Activated naive CD8-positive, alpha-beta T cell treated with anti-CD3 and anti-CD28 coated beads for 36 hours (primary cell): ENCODE data around the gene ISL2. TPM values are rescaled to one million over a fixed set of nuclear protein-coding genes. Genes with fewer than 3 reads are reported as not detected.
A peak's percentile ranks its signal among the peaks of the same experiment; 100 is the strongest.
"Not testable (repeated sequence)": the region's sequence is repeated elsewhere in the genome, so short reads cannot be mapped to it uniquely, and the experiment has no call there.

Source experiments
- DNase-seq: peaks from one replicate; pipeline ENCODE4 v3.0.0; 2021
- H3K27ac Mint-ChIP-seq: one replicate; pipeline ENCODE4 v1.8.0; 2022; ENCODE audit warnings: mild to moderate bottlenecking, moderate library complexity, mixed read lengths
- H3K27me3 Mint-ChIP-seq: one replicate; pipeline ENCODE4 v1.8.0; 2022; ENCODE audit warnings: mild to moderate bottlenecking, mixed read lengths
- H3K36me3 Mint-ChIP-seq: one replicate; pipeline ENCODE4 v1.8.0; 2021; ENCODE audit warnings: mild to moderate bottlenecking, mixed read lengths
- H3K4me1 Mint-ChIP-seq: one replicate; pipeline ENCODE4 v1.8.0; 2021; ENCODE audit warnings: mixed read lengths
- H3K4me3 Mint-ChIP-seq: one replicate; pipeline ENCODE4 v1.8.0; 2022; ENCODE audit warnings: mild to moderate bottlenecking, moderate library complexity, mixed read lengths
- H3K9me3 Mint-ChIP-seq: one replicate; pipeline ENCODE4 v1.8.0; 2022; ENCODE audit warnings: mixed read lengths
- total RNA-seq, 2 experiments: library from RNA; stranded (reverse); gene quantifications; one replicate each; pipeline ENCODE4 v1.2.3, GENCODE V29; 2021

Gene ISL2
- under 1 TPM in 1 of 2 experiments, not detected in 1; 0.22 TPM for total RNA-seq

- peak within 1 kb of the TSS; percentile 73 for H3K4me3 Mint-ChIP-seq
- peaks cover 87% of the 10 kb centered on the region for H3K27me3 Mint-ChIP-seq
- no peaks in the 10 kb centered on the region for H3K9me3 Mint-ChIP-seq
- H3K36me3 Mint-ChIP-seq: no peaks in the 10 kb centered on the region
- peak; percentile 80 for DNase-seq
- peaks cover 39% of the 10 kb centered on the region for H3K4me1 Mint-ChIP-seq
- H3K27ac Mint-ChIP-seq: peak within 1 kb of the TSS; percentile 4
These were observed at the start of gene ISL2 for GRCh38 chr15:76336254-76337058. Gene ISL2 (plus strand): TSS chr15:76336773. CDS start chr15:76336884, 111 bp downstream.

- H3K27me3 Mint-ChIP-seq: no peaks in the 10 kb centered on the region
- H3K36me3 Mint-ChIP-seq: peaks cover 28% of the 10 kb centered on the region
- no peaks in the 10 kb centered on the region for H3K9me3 Mint-ChIP-seq
- peaks cover 35% of the 10 kb centered on the region for H3K4me1 Mint-ChIP-seq
- no peak overlapping the region for H3K4me3 Mint-ChIP-seq
- H3K27ac Mint-ChIP-seq: no peak overlapping the region
- no peak for DNase-seq
These were observed 47.0 kb upstream of the ISL2 start for GRCh38 chr15:76289582-76289981.

- Mint-ChIP-seq H3K27ac (peak overlapping the region; percentile 39), H3K36me3 (peaks cover 15% of the 10 kb centered on the region), H3K9me3 (no peaks in the 10 kb centered on the region), H3K27me3 (no peaks in the 10 kb centered on the region), H3K4me3 (no peak overlapping the region), H3K4me1 (peaks cover 28% of the 10 kb centered on the region)
- no peak for DNase-seq
These were observed 43.2 kb upstream of the ISL2 start for GRCh38 chr15:76293361-76293760.

- not testable (repeated sequence) for H3K9me3 Mint-ChIP-seq, H3K4me3 Mint-ChIP-seq, H3K27ac Mint-ChIP-seq, H3K27me3 Mint-ChIP-seq, DNase-seq
- Mint-ChIP-seq H3K36me3 (peaks cover 15% of the 10 kb centered on the region), H3K4me1 (peaks cover 31% of the 10 kb centered on the region)
These were observed 42.1 kb upstream of the ISL2 start for GRCh38 chr15:76294463-76294862.

GRCh38 chr15:76296849-76297248 lies 39.7 kb upstream of the ISL2 start:
- DNase-seq: no peak
- H3K9me3 Mint-ChIP-seq: no peaks in the 10 kb centered on the region
- peaks cover 6% of the 10 kb centered on the region for H3K36me3 Mint-ChIP-seq
- H3K27ac Mint-ChIP-seq: no peak overlapping the region
- no peaks in the 10 kb centered on the region for H3K27me3 Mint-ChIP-seq
- H3K4me3 Mint-ChIP-seq: no peak overlapping the region
- peaks cover 29% of the 10 kb centered on the region for H3K4me1 Mint-ChIP-seq

GRCh38 chr15:76297951-76298350 lies 38.6 kb upstream of the ISL2 start:
- not testable (repeated sequence) for H3K36me3 Mint-ChIP-seq, H3K27me3 Mint-ChIP-seq, DNase-seq, H3K9me3 Mint-ChIP-seq, H3K4me3 Mint-ChIP-seq, H3K27ac Mint-ChIP-seq
- peaks cover 30% of the 10 kb centered on the region for H3K4me1 Mint-ChIP-seq

- H3K36me3 Mint-ChIP-seq: peaks cover 8% of the 10 kb centered on the region
- H3K4me3 Mint-ChIP-seq: no peak overlapping the region
- no peaks in the 10 kb centered on the region for H3K9me3 Mint-ChIP-seq
- no peak overlapping the region for H3K27ac Mint-ChIP-seq
- H3K27me3 Mint-ChIP-seq: no peaks in the 10 kb centered on the region
- no peak for DNase-seq
- peaks cover 25% of the 10 kb centered on the region for H3K4me1 Mint-ChIP-seq
These were observed 37.6 kb upstream of the ISL2 start for GRCh38 chr15:76298986-76299385.

- Mint-ChIP-seq H3K27me3 (no peaks in the 10 kb centered on the region), H3K36me3 (peaks cover 14% of the 10 kb centered on the region), H3K4me1 (peaks cover 19% of the 10 kb centered on the region), H3K27ac (no peak overlapping the region), H3K4me3 (no peak overlapping the region), H3K9me3 (no peaks in the 10 kb centered on the region)
- DNase-seq: no peak
These were observed 36.8 kb upstream of the ISL2 start for GRCh38 chr15:76299786-76300185.

- Mint-ChIP-seq H3K36me3 (peaks cover 31% of the 10 kb centered on the region), H3K27ac (no peak overlapping the region), H3K9me3 (peaks cover 3% of the 10 kb centered on the region), H3K27me3 (no peaks in the 10 kb centered on the region), H3K4me3 (no peak overlapping the region), H3K4me1 (peaks cover 27% of the 10 kb centered on the region)
- DNase-seq: no peak
These were observed 32.7 kb upstream of the ISL2 start for GRCh38 chr15:76303909-76304308.

- Mint-ChIP-seq H3K27me3 (no peaks in the 10 kb centered on the region), H3K36me3 (peaks cover 23% of the 10 kb centered on the region), H3K4me1 (peaks cover 34% of the 10 kb centered on the region), H3K4me3 (peak overlapping the region; percentile 88), H3K9me3 (peaks cover 4% of the 10 kb centered on the region), H3K27ac (no peak overlapping the region)
- DNase-seq: no peak
These were observed 26.8 kb upstream of the ISL2 start for GRCh38 chr15:76309601-76310330.

GRCh38 chr15:76310475-76311099 lies 26.0 kb upstream of the ISL2 start:
- Mint-ChIP-seq H3K9me3 (peaks cover 1% of the 10 kb centered on the region), H3K4me1 (peaks cover 34% of the 10 kb centered on the region)
- no peak for DNase-seq

GRCh38 chr15:76311100-76311953 lies 25.2 kb upstream of the ISL2 start, which contains the start of gene ETFA:
Gene ETFA (minus strand): TSS chr15:76311469. CDS start chr15:76311388, 81 bp downstream.
- Mint-ChIP-seq H3K27ac (peak within 1 kb of the TSS; percentile 85), H3K9me3 (peaks cover 1% of the 10 kb centered on the region), H3K27me3 (no peaks in the 10 kb centered on the region), H3K4me1 (peaks cover 31% of the 10 kb centered on the region), H3K4me3 (peak within 1 kb of the TSS; percentile 88), H3K36me3 (peaks cover 13% of the 10 kb centered on the region)
- DNase-seq: peak; percentile 96

More at GRCh38 chr15:76310475-76311099, 26.0 kb upstream of the ISL2 start:
- peaks cover 17% of the 10 kb centered on the region for H3K36me3 Mint-ChIP-seq
- H3K4me3 Mint-ChIP-seq: peak overlapping the region; percentile 88
- no peaks in the 10 kb centered on the region for H3K27me3 Mint-ChIP-seq
- H3K27ac Mint-ChIP-seq: peak overlapping the region; percentile 85

GRCh38 chr15:76312540-76313174 lies 23.9 kb upstream of the ISL2 start:
- peak overlapping the region; percentile 27 for H3K4me3 Mint-ChIP-seq
- no peaks in the 10 kb centered on the region for H3K27me3 Mint-ChIP-seq
- H3K4me1 Mint-ChIP-seq: peaks cover 26% of the 10 kb centered on the region
- DNase-seq: no peak
- peaks cover 1% of the 10 kb centered on the region for H3K9me3 Mint-ChIP-seq
- peak overlapping the region; percentile 57 for H3K27ac Mint-ChIP-seq
- peaks cover 13% of the 10 kb centered on the region for H3K36me3 Mint-ChIP-seq

- peaks cover 24% of the 10 kb centered on the region for H3K4me1 Mint-ChIP-seq
- not testable (repeated sequence) for H3K9me3 Mint-ChIP-seq, DNase-seq, H3K27me3 Mint-ChIP-seq, H3K27ac Mint-ChIP-seq, H3K4me3 Mint-ChIP-seq
- H3K36me3 Mint-ChIP-seq: peaks cover 11% of the 10 kb centered on the region
These were observed 23.4 kb upstream of the ISL2 start for GRCh38 chr15:76313175-76313567.
